H1 (cell line): ENCODE data around the gene COL8A1. TPM values are rescaled to one million over a fixed set of nuclear protein-coding genes. Genes with fewer than 3 reads are reported as not detected.

Experiments used
- EGR1 ChIP-seq: IDR thresholded peaks from 2 replicates; pipeline ENCODE4 v1.6.1; 2011; ENCODE audit warnings: low read depth, low read length, borderline replicate concordance
- JUN ChIP-seq: IDR thresholded peaks from 2 replicates; pipeline ENCODE4 v1.6.1; 2011; ENCODE audit warnings: low read depth, mild to moderate bottlenecking, improper control_type of control experiment, low read length
- MAFK ChIP-seq: IDR thresholded peaks from 2 replicates; pipeline ENCODE4 v1.6.1; 2012; ENCODE audit warnings: low read depth, mild to moderate bottlenecking, improper control_type of control experiment, low read length
- PHF8 ChIP-seq: fragments of 200-600 bp; sonication (generic); conservative IDR thresholded peaks from 2 replicates; pipeline ENCODE4 v1.7.1; 2012; ENCODE audit warnings: low read depth, mild to moderate bottlenecking, inconsistent platforms, low read length, moderate library complexity
- POLR2A ChIP-seq, 2 experiments: IDR thresholded peaks; 1 replicate in 1 of 2; 2 replicates in 1 of 2; pipeline ENCODE4 v1.6.1; 2011; ENCODE audit warnings: low read depth in 2 of 2, low read length in 2 of 2, mild to moderate bottlenecking in 2 of 2; ENCODE audit errors: control extremely low read depth in 1 of 2
- RBBP5 ChIP-seq: IDR thresholded peaks from 2 replicates; pipeline ENCODE4 v1.7.1; 2012; ENCODE audit warnings: low read depth, mild to moderate bottlenecking, inconsistent platforms, low read length, moderate library complexity, borderline replicate concordance
- SP1 ChIP-seq: IDR thresholded peaks from 2 replicates; pipeline ENCODE4 v1.6.1; 2011; ENCODE audit warnings: low read depth, low read length
- SUZ12 ChIP-seq: fragments of 200-600 bp; sonication (generic); IDR thresholded peaks from 2 replicates; pipeline ENCODE4 v1.6.1; 2012; ENCODE audit warnings: mild to moderate bottlenecking, inconsistent platforms, low read length, moderate library complexity, mixed read lengths
- TCF12 ChIP-seq: IDR thresholded peaks from 2 replicates; pipeline ENCODE4 v1.6.1; 2011; ENCODE audit warnings: low read depth, mild to moderate bottlenecking, low read length
- polyA plus RNA-seq, 7 experiments: library from polyadenylated mRNA; depleted of rRNA in 3 of 7; stranded (reverse) in 5 of 7; unstranded in 2 of 7; fragments of >200 nt in 5 of 7; fragments of 200-250 nt in 2 of 7; gene quantifications; 1 replicate in 5 of 7; 2 replicates in 1 of 7; 4 replicates in 1 of 7; pipeline versions ENCODE4 v1.2.1 to v1.2.3, GENCODE V29; 2011 to 2013; ENCODE audit warnings: missing spikeins in 2 of 7, mixed read lengths in 2 of 7
- total RNA-seq: library from RNA; stranded (reverse); fragmentation: NEBNext Ultra II Directional; extraction: Animal tissue kit (Norgen Biotek cat#: 25700); gene quantifications from 2 replicates; pipeline ENCODE4 v1.2.1, GENCODE V29; 2021
- TF ChIP-seq, protein P1 (sequence below): fragments of 300-600 bp; sonication (generic); IDR thresholded peaks from 2 replicates; pipeline ENCODE4 v1.7.1; 2012; ENCODE audit warnings: low read length, moderate library complexity, mild to moderate bottlenecking, inconsistent platforms; ENCODE audit not compliant: insufficient replicate concordance

Gene COL8A1
- total and polyA plus RNA-seq, 2 of the 8 experiments (the other 6 are each of a cell fraction or from before 2014, with no cell fraction given), result 0.21 to 1.2 TPM

DNA sequence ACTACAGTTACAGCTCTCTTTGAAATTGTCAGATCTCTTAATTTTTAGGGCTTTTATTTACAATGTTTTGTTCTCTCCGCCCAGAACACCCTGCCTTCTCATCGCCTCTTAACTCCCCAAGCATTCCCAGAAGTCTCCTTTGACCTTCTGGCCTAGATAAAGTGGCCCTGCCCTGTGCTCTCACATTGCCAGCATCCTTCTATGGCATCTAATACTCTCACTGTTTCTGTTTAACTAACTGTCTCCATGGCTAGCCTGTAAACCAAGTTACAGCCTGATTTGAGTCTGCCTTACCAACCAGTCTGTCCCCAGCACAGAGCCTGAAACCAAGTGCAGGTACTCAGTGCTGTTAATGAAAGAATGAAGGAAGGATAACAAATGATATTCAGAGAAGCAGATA, 19.9 kb downstream of the COL8A1 start (continued):
- TF ChIP-seq, protein P1, sequence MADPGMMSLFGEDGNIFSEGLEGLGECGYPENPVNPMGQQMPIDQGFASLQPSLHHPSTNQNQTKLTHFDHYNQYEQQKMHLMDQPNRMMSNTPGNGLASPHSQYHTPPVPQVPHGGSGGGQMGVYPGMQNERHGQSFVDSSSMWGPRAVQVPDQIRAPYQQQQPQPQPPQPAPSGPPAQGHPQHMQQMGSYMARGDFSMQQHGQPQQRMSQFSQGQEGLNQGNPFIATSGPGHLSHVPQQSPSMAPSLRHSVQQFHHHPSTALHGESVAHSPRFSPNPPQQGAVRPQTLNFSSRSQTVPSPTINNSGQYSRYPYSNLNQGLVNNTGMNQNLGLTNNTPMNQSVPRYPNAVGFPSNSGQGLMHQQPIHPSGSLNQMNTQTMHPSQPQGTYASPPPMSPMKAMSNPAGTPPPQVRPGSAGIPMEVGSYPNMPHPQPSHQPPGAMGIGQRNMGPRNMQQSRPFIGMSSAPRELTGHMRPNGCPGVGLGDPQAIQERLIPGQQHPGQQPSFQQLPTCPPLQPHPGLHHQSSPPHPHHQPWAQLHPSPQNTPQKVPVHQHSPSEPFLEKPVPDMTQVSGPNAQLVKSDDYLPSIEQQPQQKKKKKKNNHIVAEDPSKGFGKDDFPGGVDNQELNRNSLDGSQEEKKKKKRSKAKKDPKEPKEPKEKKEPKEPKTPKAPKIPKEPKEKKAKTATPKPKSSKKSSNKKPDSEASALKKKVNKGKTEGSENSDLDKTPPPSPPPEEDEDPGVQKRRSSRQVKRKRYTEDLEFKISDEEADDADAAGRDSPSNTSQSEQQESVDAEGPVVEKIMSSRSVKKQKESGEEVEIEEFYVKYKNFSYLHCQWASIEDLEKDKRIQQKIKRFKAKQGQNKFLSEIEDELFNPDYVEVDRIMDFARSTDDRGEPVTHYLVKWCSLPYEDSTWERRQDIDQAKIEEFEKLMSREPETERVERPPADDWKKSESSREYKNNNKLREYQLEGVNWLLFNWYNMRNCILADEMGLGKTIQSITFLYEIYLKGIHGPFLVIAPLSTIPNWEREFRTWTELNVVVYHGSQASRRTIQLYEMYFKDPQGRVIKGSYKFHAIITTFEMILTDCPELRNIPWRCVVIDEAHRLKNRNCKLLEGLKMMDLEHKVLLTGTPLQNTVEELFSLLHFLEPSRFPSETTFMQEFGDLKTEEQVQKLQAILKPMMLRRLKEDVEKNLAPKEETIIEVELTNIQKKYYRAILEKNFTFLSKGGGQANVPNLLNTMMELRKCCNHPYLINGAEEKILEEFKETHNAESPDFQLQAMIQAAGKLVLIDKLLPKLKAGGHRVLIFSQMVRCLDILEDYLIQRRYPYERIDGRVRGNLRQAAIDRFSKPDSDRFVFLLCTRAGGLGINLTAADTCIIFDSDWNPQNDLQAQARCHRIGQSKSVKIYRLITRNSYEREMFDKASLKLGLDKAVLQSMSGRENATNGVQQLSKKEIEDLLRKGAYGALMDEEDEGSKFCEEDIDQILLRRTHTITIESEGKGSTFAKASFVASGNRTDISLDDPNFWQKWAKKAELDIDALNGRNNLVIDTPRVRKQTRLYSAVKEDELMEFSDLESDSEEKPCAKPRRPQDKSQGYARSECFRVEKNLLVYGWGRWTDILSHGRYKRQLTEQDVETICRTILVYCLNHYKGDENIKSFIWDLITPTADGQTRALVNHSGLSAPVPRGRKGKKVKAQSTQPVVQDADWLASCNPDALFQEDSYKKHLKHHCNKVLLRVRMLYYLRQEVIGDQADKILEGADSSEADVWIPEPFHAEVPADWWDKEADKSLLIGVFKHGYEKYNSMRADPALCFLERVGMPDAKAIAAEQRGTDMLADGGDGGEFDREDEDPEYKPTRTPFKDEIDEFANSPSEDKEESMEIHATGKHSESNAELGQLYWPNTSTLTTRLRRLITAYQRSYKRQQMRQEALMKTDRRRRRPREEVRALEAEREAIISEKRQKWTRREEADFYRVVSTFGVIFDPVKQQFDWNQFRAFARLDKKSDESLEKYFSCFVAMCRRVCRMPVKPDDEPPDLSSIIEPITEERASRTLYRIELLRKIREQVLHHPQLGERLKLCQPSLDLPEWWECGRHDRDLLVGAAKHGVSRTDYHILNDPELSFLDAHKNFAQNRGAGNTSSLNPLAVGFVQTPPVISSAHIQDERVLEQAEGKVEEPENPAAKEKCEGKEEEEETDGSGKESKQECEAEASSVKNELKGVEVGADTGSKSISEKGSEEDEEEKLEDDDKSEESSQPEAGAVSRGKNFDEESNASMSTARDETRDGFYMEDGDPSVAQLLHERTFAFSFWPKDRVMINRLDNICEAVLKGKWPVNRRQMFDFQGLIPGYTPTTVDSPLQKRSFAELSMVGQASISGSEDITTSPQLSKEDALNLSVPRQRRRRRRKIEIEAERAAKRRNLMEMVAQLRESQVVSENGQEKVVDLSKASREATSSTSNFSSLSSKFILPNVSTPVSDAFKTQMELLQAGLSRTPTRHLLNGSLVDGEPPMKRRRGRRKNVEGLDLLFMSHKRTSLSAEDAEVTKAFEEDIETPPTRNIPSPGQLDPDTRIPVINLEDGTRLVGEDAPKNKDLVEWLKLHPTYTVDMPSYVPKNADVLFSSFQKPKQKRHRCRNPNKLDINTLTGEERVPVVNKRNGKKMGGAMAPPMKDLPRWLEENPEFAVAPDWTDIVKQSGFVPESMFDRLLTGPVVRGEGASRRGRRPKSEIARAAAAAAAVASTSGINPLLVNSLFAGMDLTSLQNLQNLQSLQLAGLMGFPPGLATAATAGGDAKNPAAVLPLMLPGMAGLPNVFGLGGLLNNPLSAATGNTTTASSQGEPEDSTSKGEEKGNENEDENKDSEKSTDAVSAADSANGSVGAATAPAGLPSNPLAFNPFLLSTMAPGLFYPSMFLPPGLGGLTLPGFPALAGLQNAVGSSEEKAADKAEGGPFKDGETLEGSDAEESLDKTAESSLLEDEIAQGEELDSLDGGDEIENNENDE, result no peak
- no peak for TF ChIP-seq PHF8
- no peak for TF ChIP-seq SP1
- TF ChIP-seq MAFK, result no peak
- TF ChIP-seq SUZ12, result no peak
- no peak for TF ChIP-seq EGR1
- TF ChIP-seq TCF12, result no peak
- TF ChIP-seq RBBP5, result no peak
- no peak for TF ChIP-seq JUN
- no peak for TF ChIP-seq POLR2A (IDR thresholded peaks at IDR 0.05; ENCODE audit: control extremely low read depth in 1 of 2, low read depth in 2 of 2, low read length in 2 of 2)
